GM12878 (cell line): ENCODE data around the gene CACNA1A. TPM values are rescaled to one million over a fixed set of nuclear protein-coding genes. Genes with fewer than 3 reads are reported as not detected.

Experiments used
- ATAC-seq: fragments of 200-7000 bp; cut with Tn5 transposase; 3 replicates; pipeline ENCODE4 v1.9.1; 2020; ENCODE audit warnings: mild to moderate bottlenecking, moderate library complexity
- BruUV-seq: library from RNA; stranded (reverse); fragments of 400-500 nt; replicated peaks from 2 replicates; lab custom pipeline; 2021; lab: Mats Ljungman, UMichigan
- CTCF ChIA-PET: fragments of 300-600 bp; sonication (Branson Sonifier 250); formaldehyde crosslinking; extraction: SDS; loops from one replicate; lab custom pipeline; 2021; ENCODE audit warnings: inconsistent platforms; lab: Yijun Ruan, JAX
- POLR2A ChIA-PET: fragments of 350-600 bp; formaldehyde crosslinking; extraction: SDS; loops from one replicate; lab custom pipeline; 2021; ENCODE audit warnings: inconsistent platforms; lab: Charles Lee
- RAD21 ChIA-PET: fragments of 300-600 bp; sonication (Branson Sonifier 250); formaldehyde crosslinking; loops from one replicate; lab custom pipeline; 2023; ENCODE audit warnings: antibody characterized with exemption; ENCODE audit not compliant: unreplicated experiment; lab: Charles Lee
- SMC1A ChIA-PET: fragments of 300-600 bp; sonication (Branson Sonifier 250); formaldehyde crosslinking; loops from one replicate; lab custom pipeline; 2023; ENCODE audit not compliant: unreplicated experiment, uncharacterized antibody; lab: Charles Lee
- DNase-seq: peaks from one replicate; pipeline ENCODE4 v3.0.0-alpha.2; 2011; ENCODE audit warnings: low read depth, low spot score
- FAIRE-seq: peaks from 3 replicates; lab custom pipeline; 2011; peaks lifted over from hg19 to GRCh38; lab: Jason Lieb, UNC
- H2AFZ ChIP-seq: 2 replicates; pipeline ENCODE4 v1.6.0; 2011; ENCODE audit warnings: low read depth, low read length, control low read depth; ENCODE audit not compliant: control insufficient read depth
- H3K27ac ChIP-seq: 2 replicates; pipeline ENCODE4 v1.5.1; 2011; ENCODE audit warnings: control low read depth; ENCODE audit not compliant: control insufficient read depth, insufficient read depth
- H3K27me3 ChIP-seq, 2 experiments: replicated peaks in 1 of 2; 2 replicates each; pipeline versions ENCODE4 v1.6.0 to v1.6.1; 2011; ENCODE audit warnings: low read length in 1 of 2; ENCODE audit not compliant: control insufficient read depth in 2 of 2, insufficient read depth in 2 of 2
- H3K36me3 ChIP-seq, 2 experiments: 2 replicates each; pipeline ENCODE4 v1.5.1; 2011; ENCODE audit warnings: low read length in 1 of 2; ENCODE audit not compliant: control insufficient read depth in 2 of 2, insufficient read depth in 2 of 2
- H3K4me1 ChIP-seq: 2 replicates; pipeline ENCODE4 v1.6.1; 2011; ENCODE audit warnings: mild to moderate bottlenecking, low read length, moderate library complexity, mixed read lengths; ENCODE audit not compliant: control insufficient read depth, insufficient read depth
- H3K4me2 ChIP-seq: 2 replicates; pipeline ENCODE4 v1.6.0; 2011; ENCODE audit warnings: control low read depth; ENCODE audit not compliant: control insufficient read depth, insufficient read depth
- H3K4me3 ChIP-seq: fragments of 200-600 bp; sonication (generic); 2 replicates; pipeline ENCODE4 v1.5.1; 2016
- H3K79me2 ChIP-seq: 2 replicates; pipeline ENCODE4 v1.6.0; 2011; ENCODE audit warnings: low read length; ENCODE audit not compliant: control insufficient read depth, insufficient read depth
- H3K9ac ChIP-seq: 2 replicates; pipeline ENCODE4 v1.8.0; 2011; ENCODE audit warnings: low read length, control low read depth, mixed read lengths; ENCODE audit not compliant: control insufficient read depth, insufficient read depth
- H3K9me3 ChIP-seq: replicated peaks from 3 replicates; pipeline ENCODE4 v1.5.1; 2011; ENCODE audit warnings: mild to moderate bottlenecking, low read length; ENCODE audit not compliant: control insufficient read depth, insufficient read depth
- H4K20me1 ChIP-seq: 2 replicates; pipeline ENCODE4 v1.6.0; 2011; ENCODE audit not compliant: control insufficient read depth, insufficient read depth
- CTCF ChIP-seq, 3 experiments: IDR thresholded peaks in 2 of 3; conservative IDR thresholded peaks in 1 of 3; 2 replicates each; pipeline ENCODE4 v1.5.1; 2011; ENCODE audit warnings: low read depth in 3 of 3, low read length in 3 of 3, mild to moderate bottlenecking in 3 of 3, control low read depth in 2 of 3, moderate library complexity in 2 of 3, inconsistent platforms in 1 of 3, mixed read lengths in 1 of 3; ENCODE audit not compliant: control insufficient read depth in 2 of 3, insufficient read depth in 1 of 3; ENCODE audit errors: extremely low read depth in 1 of 3
- EED ChIP-seq: sonication (generic); IDR thresholded peaks from 2 replicates; pipeline ENCODE4 v1.6.1; 2016; ENCODE audit warnings: antibody characterized with exemption, low read depth
- RAD21 ChIP-seq: IDR thresholded peaks from 2 replicates; pipeline ENCODE4 v1.6.1; 2011; ENCODE audit warnings: mild to moderate bottlenecking, low read depth, low read length, moderate library complexity; ENCODE audit not compliant: insufficient read depth
- SMC3 ChIP-seq: IDR thresholded peaks from 2 replicates; pipeline ENCODE4 v1.6.1; 2011; ENCODE audit warnings: low read length, improper control_type of control experiment, borderline replicate concordance
- SREBF1 ChIP-seq: IDR thresholded peaks from 2 replicates; pipeline ENCODE4 v1.6.1; 2012; ENCODE audit warnings: mild to moderate bottlenecking, low read length
- YY1 ChIP-seq: IDR thresholded peaks from 2 replicates; pipeline ENCODE4 v1.6.1; 2011; ENCODE audit warnings: low read depth, mild to moderate bottlenecking, low read length
- ZNF24 ChIP-seq: fragments of 450-650 bp; IDR thresholded peaks from 2 replicates; pipeline ENCODE4 v1.6.1; 2017; ENCODE audit warnings: antibody characterized with exemption, mild to moderate bottlenecking
- WGBS: methylation state at CpG from one replicate; pipeline ENCODE4 v1.1.6; 2016; ENCODE audit warnings: low lambda C conversion rate; ENCODE audit not compliant: insufficient replicate concordance, insufficient coverage; ENCODE audit errors: missing lambda C conversion rate; 5-methylcytosine and 5-hydroxymethylcytosine counted together
- in situ Hi-C: fragments of 300-500 bp; cut with MboI; formaldehyde crosslinking; loops from 9 replicates; pipeline ENCODE4 v1.14.3; 2018; ENCODE audit warnings: mixed read lengths
- intact Hi-C: fragments of 100-400 bp; cut with micrococcal nuclease; formaldehyde crosslinking; loops from one replicate; pipeline ENCODE4 v1.14.2; 2022; ENCODE audit not compliant: unreplicated experiment
- polyA plus RNA-seq, 11 experiments: library from polyadenylated mRNA; depleted of rRNA in 4 of 11; unstranded in 6 of 11; stranded (reverse) in 5 of 11; fragments of >200 nt; fragmentation: Nextera tagmentation in 4 of 11; fragmentation: Illumina TruSeq in 1 of 11; extraction: Ambion mirVana in 4 of 11; extraction: Trizol in 1 of 11; gene quantifications; 1 replicate in 1 of 11; 2 replicates in 10 of 11; pipeline versions ENCODE4 v1.2.1 to v1.2.3, GENCODE V29; 2011 to 2016; ENCODE audit warnings: inconsistent platforms in 2 of 11, missing spikeins in 2 of 11, low read depth in 1 of 11
- total RNA-seq, 4 experiments: library from RNA; depleted of rRNA in 3 of 4; stranded (reverse); fragments of >200 nt in 3 of 4; fragmentation: Illumina TruSeq in 1 of 4; extraction: Trizol in 1 of 4; gene quantifications; 2 replicates each; pipeline versions ENCODE4 v1.2.1 to v1.2.3, GENCODE V29; 2013 to 2021

The CACNA1A gene
- total and polyA plus RNA-seq, 10 of the 15 experiments (the other 5 are each of a cell fraction or from before 2014, with no cell fraction given) = 1.1 to 4.4 (median 2.5) TPM

DNA sequence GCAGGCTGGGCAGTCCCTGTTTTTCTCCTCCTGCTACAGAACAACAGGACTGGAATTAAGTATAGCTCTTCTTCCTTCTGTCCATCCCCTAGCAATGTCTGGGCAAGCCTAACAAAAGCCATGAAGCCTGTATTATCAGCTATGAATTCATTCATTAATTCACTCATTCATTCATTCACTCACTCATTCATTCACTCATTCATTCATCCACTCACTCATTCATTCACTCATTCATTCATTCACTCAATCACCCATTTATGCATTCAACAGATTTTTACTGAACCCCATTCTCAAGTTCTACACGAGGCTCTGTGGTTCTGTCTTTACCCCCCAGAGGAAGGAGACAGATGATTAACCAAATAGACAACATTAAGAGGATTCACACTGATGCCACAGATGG lies 69.9 kb downstream of the CACNA1A start:
- Histone ChIP-seq H2AFZ (no peak overlapping the region), H3K4me2 (no peak overlapping the region), H4K20me1 (no peaks in the 10 kb centered on the region), H3K9me3 (no peaks in the 10 kb centered on the region), H3K4me1 (no peaks in the 10 kb centered on the region), H3K9ac (no peak overlapping the region), H3K79me2 (no peaks in the 10 kb centered on the region), H3K27ac (no peak overlapping the region), H3K27me3 (no peaks in the 10 kb centered on the region), H3K4me3 (no peak overlapping the region), H3K36me3 (no peaks in the 10 kb centered on the region)
- ATAC-seq (no peak), DNase-seq (no peak), FAIRE-seq (no peak)
- no TSS peak for BruUV-seq
- ChIA-PET CTCF (no interaction called here), RAD21 (no interaction called here), SMC1A (interaction anchor here (0.6 kb wide), 1 partner anchor 149 kb away, joined by 3 read pairs; no protein-coding TSS in a partner anchor), POLR2A (no interaction called here)
- in situ Hi-C loops (no loop called here), intact Hi-C loops (no loop called here)
- WGBS = 22% methylated on average over 1 of the region's 1 CpG
- TF ChIP-seq ZNF24 (peak; percentile 93), SREBF1 (no peak)

DNA sequence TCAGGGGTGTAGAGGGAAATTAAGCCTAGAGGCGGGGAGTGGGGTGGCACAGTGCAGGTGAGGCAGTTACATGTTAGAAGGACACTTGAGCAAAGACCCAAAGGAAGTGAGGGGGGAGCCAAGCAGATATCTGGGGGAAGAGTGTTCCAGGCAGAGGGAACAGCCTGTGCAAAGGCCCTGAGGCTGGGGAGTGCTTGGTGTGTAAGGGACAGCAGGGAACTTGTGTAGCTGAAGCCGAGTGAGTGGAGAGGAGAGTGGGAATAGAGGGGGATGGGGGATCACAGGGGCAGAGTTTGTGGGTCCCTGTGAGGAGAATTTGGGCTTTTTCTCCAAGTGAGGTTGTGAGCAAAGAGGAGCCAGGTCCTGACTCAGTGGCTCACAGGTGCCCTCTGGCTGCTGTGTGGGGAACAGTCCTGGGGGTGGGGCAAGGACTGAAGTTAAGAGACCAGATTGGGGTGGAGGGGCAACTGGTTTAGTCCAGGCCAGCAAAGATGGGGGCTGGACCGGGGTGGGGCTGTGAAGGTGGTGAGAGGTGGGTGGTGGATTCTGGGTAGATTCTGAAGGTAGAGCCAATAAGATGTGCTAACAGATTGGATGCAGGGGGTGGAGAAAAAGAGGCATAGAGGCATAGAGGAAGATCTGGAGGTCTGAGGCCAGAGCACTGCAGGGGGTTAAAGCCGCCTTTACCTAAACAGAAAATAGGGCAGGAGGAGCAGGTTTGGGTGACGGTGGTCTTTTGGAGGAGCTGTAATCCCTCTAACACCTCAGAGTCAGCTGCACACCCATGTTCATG lies 75.3 kb downstream of the CACNA1A start:
- DNase-seq (no peak), ATAC-seq (peak; percentile 82), FAIRE-seq (peak; percentile 62)
- no TSS peak for BruUV-seq
- Histone ChIP-seq H3K27ac (no peak overlapping the region), H3K79me2 (no peaks in the 10 kb centered on the region), H3K9ac (no peak overlapping the region), H3K4me2 (no peak overlapping the region), H3K36me3 (no peaks in the 10 kb centered on the region), H3K4me3 (no peak overlapping the region), H3K9me3 (no peaks in the 10 kb centered on the region), H2AFZ (no peak overlapping the region), H3K4me1 (no peaks in the 10 kb centered on the region), H3K27me3 (no peaks in the 10 kb centered on the region), H4K20me1 (no peaks in the 10 kb centered on the region)
- CTCF ChIA-PET = interaction anchor here (0.9 to 1.8 kb wide), 8 partner anchors 11 to 153 kb away, joined by 3 to 7 read pairs (median 4); no protein-coding TSS in a partner anchor
- in situ Hi-C loops (no loop called here), intact Hi-C loops (loop anchor here (1.0 kb wide), 2 partner anchors 65 to 154 kb away; no protein-coding TSS in a partner anchor)
- WGBS = 7% methylated on average over 5 of the region's 5 CpGs
- RAD21 ChIA-PET = interaction anchor here (1.7 kb wide), 1 partner anchor 153 kb away, joined by 7 read pairs; no protein-coding TSS in a partner anchor
- SMC1A ChIA-PET = interaction anchor here (1.1 kb wide), 1 partner anchor 150 kb away, joined by 4 read pairs; no protein-coding TSS in a partner anchor
- TF ChIP-seq RAD21 (peak; percentile 78), EED (no peak), SMC3 (peak; percentile 87), CTCF (IDR thresholded peaks at IDR 0.05 in 2 of 3, conservative IDR thresholded peaks at IDR 0.05 in 1 of 3; ENCODE audit: control insufficient read depth in 2 of 3, extremely low read depth in 1 of 3, insufficient read depth in 1 of 3, low read depth in 3 of 3, low read length in 3 of 3) (peak; percentile 71 to 87 (median 79)), YY1 (0 out of 2 replicates have a peak, but pooled peaks have one; percentile 35)
- POLR2A ChIA-PET = no interaction called here
